CD4-positive, alpha-beta T cell treated with Interleukin-15 for 4 hours (primary cell): ENCODE results near the gene NALCN.

Experiments
- DNase-seq: peaks from one replicate; pipeline ENCODE4 v3.0.0-alpha.2; 2020; ENCODE audit warnings: low spot score

Gene NALCN

GRCh38 chr13:101025519-101025918, 390.8 kb downstream of the NALCN start:
- DNase-seq = no peak

- DNase-seq = no peak
Observed at GRCh38 chr13:101019126-101019525, 397.2 kb downstream of the NALCN start.

- DNase-seq = no peak
Observed at GRCh38 chr13:101018720-101019119, 397.6 kb downstream of the NALCN start.

- no peak for DNase-seq
Observed at GRCh38 chr13:101017123-101017872, 399.0 kb downstream of the NALCN start.

- DNase-seq = no peak
Observed at GRCh38 chr13:101016475-101016874, 399.8 kb downstream of the NALCN start.

GRCh38 chr13:101013245-101013644, 403.1 kb downstream of the NALCN start:
- no peak for DNase-seq

- no peak for DNase-seq
Observed at GRCh38 chr13:101010100-101010499, 406.2 kb downstream of the NALCN start.

- DNase-seq = no peak
Observed at GRCh38 chr13:101007245-101007644, 409.1 kb downstream of the NALCN start.
